B cell (primary cell): ENCODE data around the gene SMIM17.

Experiments used
- CTCF ChIP-seq: fragments of 200-600 bp; IDR thresholded peaks from one replicate; pipeline ENCODE4 v1.8.0; 2022; ENCODE audit warnings: antibody characterized with exemption, mild to moderate bottlenecking
- EZH2 ChIP-seq: IDR thresholded peaks from 2 replicates; pipeline ENCODE4 v1.6.1; 2012; ENCODE audit warnings: borderline replicate concordance, low read depth, mild to moderate bottlenecking, moderate library complexity, low read length; ENCODE audit not compliant: insufficient read depth, poor library complexity, severe bottlenecking

GRCh38 chr19:56603829-56604228 is 39.1 kb upstream of the SMIM17 start:
- TF ChIP-seq CTCF (no peak), EZH2 (no peak)
